GM18858 (cell line): ENCODE data around the gene SUV39H1.
A peak's percentile ranks its signal among the peaks of the same experiment; 100 is the strongest.

Source experiments
- ATAC-seq: cut with Tn5 transposase; IDR thresholded peaks from one replicate; pipeline ENCODE4 v1.9.1; 2021; ENCODE audit not compliant: unreplicated experiment

SUV39H1 gene

GRCh38 chrX:48713847-48714246, 17.3 kb downstream of the SUV39H1 start:
- ATAC-seq, result no peak

- no peak for ATAC-seq
Observed at GRCh38 chrX:48714573-48714972, 18.0 kb downstream of the SUV39H1 start.

- ATAC-seq, result no peak
Observed at GRCh38 chrX:48715072-48715471, 18.5 kb downstream of the SUV39H1 start.

- no peak for ATAC-seq
Observed at GRCh38 chrX:48715876-48716502, 19.5 kb downstream of the SUV39H1 start.

GRCh38 chrX:48719958-48720357, 23.4 kb downstream of the SUV39H1 start:
- ATAC-seq, result no peak

GRCh38 chrX:48720577-48721250, 24.2 kb downstream of the SUV39H1 start:
- ATAC-seq, result no peak

- no peak for ATAC-seq
Observed at GRCh38 chrX:48721916-48722315, 25.4 kb downstream of the SUV39H1 start.

- ATAC-seq, result no peak
Observed at GRCh38 chrX:48726596-48726995, 30.1 kb downstream of the SUV39H1 start.

GRCh38 chrX:48728653-48729052, 32.1 kb downstream of the SUV39H1 start:
- no peak for ATAC-seq

- ATAC-seq, result no peak
Observed at GRCh38 chrX:48736303-48736702, 39.8 kb downstream of the SUV39H1 start.

- no peak for ATAC-seq
Observed at GRCh38 chrX:48736878-48737212, 40.3 kb downstream of the SUV39H1 start.

- ATAC-seq, result peak; percentile 98
Observed at GRCh38 chrX:48737213-48737938, 40.8 kb downstream of the SUV39H1 start.

GRCh38 chrX:48737940-48738339, 41.4 kb downstream of the SUV39H1 start:
- ATAC-seq, result no peak

- ATAC-seq, result no peak
Observed at GRCh38 chrX:48741834-48742233, 45.3 kb downstream of the SUV39H1 start.

GRCh38 chrX:48745222-48745621, 48.7 kb downstream of the SUV39H1 start:
- ATAC-seq, result no peak

GRCh38 chrX:48747415-48748016, 51.0 kb downstream of the SUV39H1 start:
- ATAC-seq, result no peak

GRCh38 chrX:48749182-48749581, 52.6 kb downstream of the SUV39H1 start:
- ATAC-seq, result no peak

GRCh38 chrX:48751343-48751742, 54.8 kb downstream of the SUV39H1 start:
- ATAC-seq, result no peak

- no peak for ATAC-seq
Observed at GRCh38 chrX:48752498-48752897, 56.0 kb downstream of the SUV39H1 start.

- ATAC-seq, result no peak
Observed at GRCh38 chrX:48753708-48754228, 57.2 kb downstream of the SUV39H1 start.

- ATAC-seq, result no peak
Observed at GRCh38 chrX:48754238-48754637, 57.7 kb downstream of the SUV39H1 start.
